HG02981 (cell line): ENCODE results near the gene HOATZ.

Experiments used
- ATAC-seq: cut with Tn5 transposase; IDR thresholded peaks from one replicate; pipeline ENCODE4 v1.9.1; 2021; ENCODE audit warnings: mild to moderate bottlenecking, moderate library complexity; ENCODE audit not compliant: unreplicated experiment

HOATZ gene

DNA sequence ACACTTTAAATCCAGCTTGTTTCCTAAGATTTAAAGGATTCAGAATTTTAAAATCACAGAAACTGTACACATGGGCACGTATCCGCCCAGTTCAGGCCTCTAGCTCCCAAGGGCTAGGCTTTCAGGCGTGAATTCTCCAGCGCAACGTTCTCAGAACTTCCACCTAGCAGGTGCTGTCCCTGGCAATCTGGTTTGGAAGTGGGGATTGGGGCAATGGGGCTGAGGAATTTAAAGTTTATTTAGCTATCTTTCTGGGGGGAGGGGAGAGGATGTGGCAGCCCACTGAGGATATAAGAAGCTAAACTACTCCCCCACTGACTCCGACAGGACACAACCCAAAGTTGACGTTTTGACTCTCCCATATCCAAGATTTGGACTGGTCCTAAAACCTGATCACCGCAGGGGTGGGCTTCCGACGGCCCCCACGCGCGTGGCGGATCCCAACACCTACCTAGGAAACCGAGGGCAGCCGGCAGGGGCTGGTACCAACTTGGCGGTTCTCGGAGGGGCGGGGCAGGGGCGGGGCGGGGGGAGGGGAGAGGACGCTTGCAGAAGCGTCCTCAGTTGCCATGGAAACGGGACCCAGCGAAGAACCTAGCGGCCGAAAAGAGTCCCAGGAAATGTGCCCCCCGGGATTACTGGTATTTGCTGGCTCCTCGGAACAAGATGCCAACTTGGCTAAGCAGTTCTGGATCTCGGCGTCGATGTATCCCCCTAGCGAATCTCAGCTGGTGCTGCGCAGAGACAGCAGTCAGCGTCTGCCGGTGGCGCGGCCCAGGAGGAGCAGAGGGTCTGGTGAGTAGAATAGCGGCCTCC lies at the start of gene HOATZ:
Gene HOATZ, plus strand, starts transcription at position 563 of the 816 bp plus-strand sequence. Its CDS starts 7 bp downstream, at position 570.
- ATAC-seq = no peak

DNA sequence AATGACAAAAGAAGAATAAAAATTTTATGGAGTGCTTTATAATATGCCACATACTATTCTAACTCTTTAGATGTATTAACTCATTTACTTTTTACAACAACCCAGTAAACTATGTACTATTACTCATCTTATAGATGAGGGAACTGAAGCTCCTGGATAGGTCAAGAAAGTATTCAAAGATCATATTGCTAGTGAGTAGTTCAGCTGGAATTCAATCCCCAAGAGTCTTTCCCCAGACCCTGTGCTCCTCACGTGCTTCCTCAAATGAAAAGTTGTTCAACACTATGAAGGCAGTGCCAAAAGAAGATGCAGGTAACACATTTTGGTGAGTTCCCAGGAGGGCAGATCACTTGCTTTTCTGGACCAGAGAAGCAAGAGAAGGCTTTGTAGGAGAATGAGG lies 49.2 kb upstream of the HOATZ start:
- no peak for ATAC-seq

DNA sequence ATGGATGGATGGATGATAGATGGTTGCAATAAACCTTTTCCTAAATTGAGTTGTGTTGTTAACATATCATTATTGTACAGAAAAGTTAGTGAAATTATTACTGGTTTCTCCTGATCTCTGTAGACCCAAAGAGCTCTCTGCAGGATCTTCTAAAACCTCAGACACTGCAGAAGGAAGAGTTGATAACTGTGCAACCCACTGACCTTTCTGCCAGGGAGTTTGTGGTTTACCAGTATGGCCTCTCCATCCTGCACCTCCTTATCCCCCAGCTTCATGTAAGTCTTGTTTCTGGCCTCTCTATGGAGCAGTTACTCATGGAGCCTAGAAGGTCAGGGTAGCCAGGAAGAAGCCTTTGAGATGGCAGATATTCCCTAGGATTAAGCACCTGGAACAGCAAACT lies 48.0 kb upstream of the HOATZ start:
- no peak for ATAC-seq

DNA sequence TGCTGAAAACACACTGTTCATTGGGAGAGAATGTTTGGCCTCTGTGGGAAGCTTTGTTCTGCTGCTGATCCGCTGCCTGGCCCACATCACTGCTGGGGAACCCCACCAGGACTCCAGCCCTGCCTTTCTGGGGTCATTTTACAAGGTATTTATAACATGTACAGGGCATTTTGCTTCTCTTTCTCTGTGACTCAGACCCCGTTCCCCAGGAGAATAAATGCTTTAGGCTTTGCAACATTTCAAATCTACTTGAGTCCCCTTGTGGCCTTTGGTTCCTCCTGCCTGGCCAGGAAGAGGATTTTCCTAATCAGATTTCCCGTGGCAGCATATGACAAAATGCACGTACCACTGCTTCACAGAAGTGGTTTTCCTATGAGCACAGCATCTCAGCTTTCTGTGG lies 45.4 kb upstream of the HOATZ start:
- ATAC-seq = no peak

DNA sequence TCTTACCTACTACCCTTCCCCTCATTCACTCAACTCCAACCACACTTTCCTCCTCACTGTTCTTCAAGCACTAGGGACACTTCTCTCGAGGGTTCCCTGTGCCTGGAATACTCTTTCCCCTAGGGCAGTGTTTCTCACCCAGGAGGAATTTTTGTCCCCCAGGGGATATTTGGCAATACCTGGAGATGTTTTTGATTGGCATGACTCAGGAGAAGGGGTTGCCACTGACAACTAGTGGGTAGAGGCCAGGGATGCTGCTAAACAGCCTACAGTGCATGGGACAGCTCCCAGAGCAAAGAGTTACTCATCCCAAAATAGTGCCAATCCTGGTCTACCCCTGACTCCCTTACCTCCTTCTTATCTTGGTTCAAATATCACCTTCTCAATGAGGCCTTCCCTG lies 42.4 kb upstream of the HOATZ start:
- ATAC-seq = no peak

DNA sequence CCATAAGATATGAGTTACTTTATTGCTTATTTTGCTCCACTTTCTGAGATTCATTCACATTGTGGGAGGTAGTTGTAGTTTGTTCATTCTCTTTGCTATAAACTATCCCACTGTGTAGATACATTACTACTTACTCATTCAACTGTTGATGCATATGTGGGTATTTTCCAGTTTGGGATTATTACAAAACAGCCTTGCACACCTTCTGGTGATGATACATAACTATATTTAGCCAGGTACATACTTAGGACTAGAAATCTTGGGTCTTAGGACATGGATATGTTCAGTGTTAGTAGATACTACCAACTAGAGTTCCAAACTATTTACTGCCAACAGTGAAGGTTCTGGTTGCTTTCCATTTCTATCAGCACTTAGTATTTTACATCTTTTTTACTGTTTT lies 40.1 kb upstream of the HOATZ start:
- no peak for ATAC-seq

DNA sequence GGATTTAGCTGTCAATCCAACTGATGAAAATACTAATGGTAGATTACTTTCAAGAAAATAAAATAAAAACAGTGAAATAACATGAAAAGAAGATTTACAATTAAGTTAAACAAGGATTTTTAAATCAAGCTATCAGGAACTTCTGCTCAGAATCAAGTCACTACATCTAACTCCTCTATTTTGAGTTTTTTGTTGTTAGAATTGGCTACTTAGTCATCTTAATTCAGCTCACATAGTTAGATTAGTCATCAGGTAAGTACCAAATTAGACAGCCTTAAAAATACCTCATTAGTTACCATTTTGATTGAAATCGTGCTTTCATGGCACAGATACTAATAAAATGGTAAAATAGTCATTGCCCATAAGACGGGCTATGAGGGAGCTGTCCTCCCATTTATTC lies 38.2 kb upstream of the HOATZ start:
- ATAC-seq = no peak

DNA sequence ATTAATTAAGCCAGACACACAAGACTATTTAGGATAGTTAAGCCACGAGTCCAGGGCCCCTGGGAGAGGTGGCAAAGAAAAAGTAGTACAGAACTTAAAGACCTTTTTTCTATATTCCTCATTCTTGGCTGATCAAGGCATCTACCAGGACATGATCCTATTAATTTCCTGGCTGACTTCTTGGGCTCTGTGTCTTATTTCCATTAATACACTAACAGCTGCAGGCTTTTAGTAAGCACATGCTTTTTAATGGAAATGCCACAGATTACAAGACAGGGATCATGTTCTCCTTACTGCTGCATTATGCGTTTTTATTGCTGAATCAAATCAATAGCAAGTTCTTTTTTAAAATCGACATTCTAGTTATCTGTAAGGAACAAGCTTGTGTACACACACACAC lies 37.6 kb upstream of the HOATZ start:
- ATAC-seq = no peak

DNA sequence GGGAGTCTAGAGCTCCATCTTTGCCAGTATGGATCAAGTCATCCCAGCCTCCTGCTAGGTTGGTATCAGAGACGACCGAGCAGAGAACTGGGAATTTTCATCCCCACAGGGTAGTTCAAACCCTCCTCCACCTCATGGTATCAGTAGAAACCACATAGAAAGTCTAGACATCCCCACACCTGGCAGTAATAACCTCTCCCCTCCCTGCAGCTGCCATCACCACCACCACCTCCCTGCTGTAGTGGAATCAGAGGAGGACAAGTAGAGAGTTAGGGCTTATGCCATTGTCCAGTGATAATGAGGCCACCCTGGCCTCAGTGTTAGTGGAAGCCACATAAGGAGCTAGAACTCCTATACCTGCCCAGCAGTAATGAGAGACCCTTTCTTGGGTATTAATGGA lies 36.7 kb upstream of the HOATZ start:
- no peak for ATAC-seq

DNA sequence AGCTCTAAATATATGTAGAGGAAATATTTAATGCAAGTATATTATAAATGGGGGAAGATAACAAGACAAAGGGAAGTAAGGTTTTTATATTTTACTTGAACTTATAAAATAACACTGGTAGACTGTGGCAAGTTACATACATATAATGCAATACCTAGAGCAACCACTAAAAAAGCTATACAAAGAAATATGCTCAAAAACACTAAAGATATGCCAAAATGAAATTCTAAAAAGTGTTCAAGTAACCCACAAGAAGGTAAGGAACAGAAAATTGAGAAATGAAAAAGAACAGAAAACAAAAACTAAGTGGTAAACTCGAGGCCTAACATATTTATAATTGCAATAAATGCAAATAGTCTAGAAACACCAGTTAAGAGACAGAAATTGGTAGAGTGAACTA lies 34.9 kb upstream of the HOATZ start:
- ATAC-seq = no peak

DNA sequence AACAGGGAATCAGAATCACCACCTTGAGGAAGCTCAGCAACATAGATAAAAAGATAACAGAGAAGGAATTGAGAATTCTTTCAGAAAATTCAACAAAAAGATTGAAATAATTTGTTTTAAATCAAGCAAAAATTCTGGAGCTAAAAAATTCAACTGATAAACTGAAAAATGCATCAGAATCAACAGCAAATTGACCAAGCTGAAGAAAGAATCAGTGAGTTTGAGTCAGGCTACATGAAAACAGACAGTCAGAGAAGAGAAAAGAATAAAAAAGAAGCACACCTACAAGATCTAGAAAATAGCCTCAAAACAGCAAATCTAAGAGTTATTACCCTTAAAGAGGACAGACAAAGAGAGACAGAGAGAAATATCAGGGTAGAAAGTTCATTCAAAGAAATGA lies 31.1 kb upstream of the HOATZ start:
- ATAC-seq = no peak

DNA sequence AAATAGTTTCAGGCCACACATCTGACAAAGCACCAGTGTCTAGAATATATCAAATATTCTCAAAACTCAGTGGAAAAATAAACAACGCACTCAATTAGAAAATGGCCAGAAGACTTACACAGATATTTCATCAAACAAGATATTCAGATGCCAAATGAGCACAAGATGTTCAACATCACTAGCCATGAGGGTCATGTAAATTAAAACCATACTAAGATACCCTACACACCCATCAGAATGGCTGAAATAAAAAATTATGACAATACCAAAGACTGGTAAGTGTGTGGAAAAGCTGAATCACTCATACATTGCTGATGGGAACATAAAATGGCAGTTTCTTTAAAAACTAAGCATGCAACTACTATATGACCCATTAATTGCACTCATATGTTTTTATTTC lies 24.1 kb upstream of the HOATZ start:
- ATAC-seq = no peak

DNA sequence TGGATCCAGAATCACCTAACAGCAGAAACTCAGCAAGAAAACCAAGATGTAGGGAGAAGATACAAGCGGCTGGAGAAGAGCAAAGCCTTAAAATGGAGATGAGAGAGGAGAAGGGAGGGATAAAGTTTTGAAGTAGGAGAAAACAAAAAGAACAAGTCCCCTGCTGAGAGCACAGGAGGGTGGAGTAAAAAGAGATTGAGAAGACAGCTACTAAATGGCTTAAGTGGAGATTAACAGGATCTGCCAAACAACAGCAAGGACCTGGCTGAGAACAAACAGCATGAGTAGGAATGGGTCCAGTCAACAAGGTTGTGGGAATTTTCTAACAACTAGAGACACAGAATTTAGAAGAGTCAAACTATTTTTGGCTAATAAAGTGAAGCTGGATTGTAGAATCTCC lies 20.5 kb upstream of the HOATZ start:
- no peak for ATAC-seq

DNA sequence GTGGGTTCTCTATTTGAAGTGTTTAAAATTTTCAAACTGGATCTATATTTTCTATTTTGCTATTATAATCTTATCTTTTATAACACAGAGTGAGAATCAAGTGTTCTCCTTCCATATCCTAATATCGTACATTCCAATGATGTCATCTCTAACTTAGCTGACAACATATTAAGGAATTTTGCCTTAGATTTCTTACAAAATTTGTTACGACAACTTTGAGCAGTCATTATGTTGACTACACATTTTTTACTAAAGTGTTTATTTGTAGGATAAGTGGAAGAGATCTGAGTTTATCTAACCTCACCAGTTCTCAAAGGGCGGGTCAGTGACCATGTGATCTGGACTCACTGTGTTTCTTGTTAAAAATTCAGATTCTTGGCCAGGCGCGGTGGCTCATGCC lies 15.1 kb upstream of the HOATZ start:
- no peak for ATAC-seq

DNA sequence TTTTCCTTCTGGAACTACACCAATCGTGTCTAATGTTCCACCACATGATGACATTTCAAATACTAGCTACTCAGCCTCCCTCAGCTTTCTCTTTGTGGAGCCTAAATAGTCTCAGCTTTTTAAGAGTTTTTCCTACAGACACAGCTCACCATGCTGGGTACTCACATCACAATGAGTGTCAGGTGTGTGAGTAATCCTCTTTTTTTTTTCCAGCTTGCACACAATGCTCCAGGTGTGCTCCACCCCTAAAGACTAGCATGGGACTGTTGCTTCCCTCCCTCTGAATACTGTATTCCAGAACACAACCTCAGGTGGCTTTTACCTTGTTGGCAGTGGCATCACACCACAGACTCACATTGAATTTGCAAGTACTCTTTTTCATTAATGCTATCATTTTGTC lies 14.1 kb upstream of the HOATZ start:
- no peak for ATAC-seq

DNA sequence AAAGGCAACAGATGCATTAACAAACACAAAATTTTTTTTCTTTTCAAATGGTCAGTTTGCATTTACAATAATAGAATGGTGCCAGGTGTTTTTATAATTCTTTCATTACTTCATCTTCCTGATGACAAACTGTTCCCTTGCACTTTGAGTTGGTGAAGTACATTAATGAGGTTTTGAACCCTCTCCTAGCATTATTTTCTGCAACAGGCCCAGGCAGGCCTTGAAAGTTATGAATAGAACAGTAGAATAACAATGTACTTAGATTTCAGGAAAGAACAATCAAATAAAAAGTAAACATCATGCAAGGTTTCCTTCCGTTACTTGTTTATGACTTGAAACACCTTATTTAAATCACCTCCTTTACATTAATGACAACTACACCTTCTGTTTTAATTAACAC lies 12.0 kb upstream of the HOATZ start:
- ATAC-seq = no peak

DNA sequence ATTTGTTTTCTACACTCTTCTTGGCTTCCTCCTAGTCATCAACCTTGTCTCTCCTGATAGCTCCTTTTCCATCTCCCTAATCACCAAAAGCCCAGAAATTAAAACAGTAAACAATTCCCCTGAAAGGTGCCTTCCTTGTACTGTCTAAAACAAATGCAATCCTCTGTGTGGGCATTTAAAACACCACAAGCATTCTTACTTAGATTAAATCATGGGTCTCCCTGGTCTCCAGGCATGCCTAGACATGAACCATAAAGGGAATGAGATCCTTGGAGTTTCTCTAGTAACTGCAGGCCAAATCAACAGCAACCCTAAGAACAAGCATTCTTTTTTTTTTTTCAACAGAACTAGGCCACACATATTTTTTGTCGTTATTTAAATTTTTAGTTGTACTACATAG lies 4.3 kb upstream of the HOATZ start:
- ATAC-seq = no peak

DNA sequence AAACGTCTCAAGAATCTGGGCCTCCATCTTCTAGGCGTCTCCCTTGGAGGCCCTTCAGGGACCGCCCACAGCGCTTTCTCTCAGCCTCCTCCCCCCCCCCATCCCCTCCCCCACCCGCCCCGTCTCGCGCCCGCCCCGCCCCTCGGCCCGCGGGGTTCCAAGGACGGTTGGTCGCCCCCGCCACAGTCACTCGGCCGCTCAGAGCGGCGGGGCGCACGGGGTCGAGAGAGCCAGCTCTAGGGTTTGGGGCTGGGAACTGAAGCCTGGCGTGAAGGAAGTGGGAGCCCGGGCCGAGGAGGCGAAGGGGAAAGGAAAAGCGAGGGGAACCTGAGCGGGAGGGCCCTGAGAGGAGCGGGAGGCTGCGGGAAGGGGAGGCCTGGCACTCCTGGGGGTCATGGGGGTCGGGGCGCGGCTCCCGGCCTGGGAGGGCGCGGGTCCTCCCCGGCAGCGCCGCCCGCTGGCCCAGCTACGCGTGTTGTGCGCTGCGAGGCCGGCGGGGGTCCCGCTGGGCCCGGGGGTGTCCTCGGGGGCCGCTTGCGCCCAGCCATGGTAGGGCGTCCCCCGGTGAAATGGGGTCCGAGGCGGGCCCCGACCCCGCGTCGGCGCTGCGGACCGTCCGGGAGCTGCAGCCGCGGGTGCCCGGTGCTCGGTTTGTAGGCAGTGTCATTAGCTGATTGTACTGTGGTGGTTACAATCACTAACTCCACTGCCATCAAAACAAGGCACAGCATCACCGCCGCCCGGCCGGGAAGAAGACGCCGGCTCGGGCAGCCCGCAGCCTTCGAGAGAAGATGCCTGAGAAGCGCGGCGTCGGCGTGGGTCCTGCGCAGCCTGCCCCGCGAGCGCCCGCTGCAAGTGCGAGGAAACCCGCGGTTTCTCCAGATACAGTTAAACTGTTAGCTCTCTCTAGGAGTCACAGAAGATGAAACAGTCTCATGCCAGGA lies 2.0 kb upstream of the HOATZ start, which contains the start of gene BTG4:
Gene BTG4, minus strand, starts transcription at position 91 of the 944 bp plus-strand sequence. CDS start 13,610 bp downstream, outside the sequence.
- no peak for ATAC-seq

DNA sequence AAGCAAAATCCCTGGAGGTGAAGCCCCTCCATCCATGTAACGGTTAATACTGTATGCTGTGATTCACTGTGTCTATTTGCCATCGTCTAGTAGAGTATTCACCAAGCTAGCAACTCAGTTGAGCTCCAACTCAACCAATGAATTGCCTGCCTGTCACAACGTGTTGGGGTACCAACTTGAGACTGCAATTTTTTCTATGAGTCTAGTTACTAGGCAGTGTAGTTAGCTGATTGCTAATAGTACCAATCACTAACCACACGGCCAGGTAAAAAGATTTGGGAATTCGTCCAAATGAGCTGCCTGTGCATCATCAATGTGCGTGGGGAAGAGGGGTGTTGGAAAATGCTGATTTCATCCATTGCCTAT lies 1.4 kb upstream of the HOATZ start:
- ATAC-seq = no peak

DNA sequence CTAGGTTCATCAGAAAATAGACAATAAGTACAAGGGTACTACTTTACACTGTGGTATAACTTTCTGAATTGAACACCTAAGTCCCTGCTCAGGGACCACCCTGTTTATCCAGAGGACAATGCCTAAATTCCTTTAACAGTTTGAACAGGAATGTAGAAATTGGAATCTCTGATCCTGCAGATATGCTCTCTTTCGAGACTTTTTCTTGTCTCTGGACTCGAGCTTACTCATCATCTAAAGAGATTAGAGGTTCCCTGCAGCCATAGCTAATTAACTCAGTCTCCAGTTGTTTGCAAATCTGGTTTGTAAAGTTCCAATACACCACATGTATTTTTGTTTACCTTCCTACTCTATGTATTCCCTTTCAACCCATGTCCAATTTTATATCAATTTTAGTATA lies 1.0 kb downstream of the HOATZ start:
- ATAC-seq = no peak

DNA sequence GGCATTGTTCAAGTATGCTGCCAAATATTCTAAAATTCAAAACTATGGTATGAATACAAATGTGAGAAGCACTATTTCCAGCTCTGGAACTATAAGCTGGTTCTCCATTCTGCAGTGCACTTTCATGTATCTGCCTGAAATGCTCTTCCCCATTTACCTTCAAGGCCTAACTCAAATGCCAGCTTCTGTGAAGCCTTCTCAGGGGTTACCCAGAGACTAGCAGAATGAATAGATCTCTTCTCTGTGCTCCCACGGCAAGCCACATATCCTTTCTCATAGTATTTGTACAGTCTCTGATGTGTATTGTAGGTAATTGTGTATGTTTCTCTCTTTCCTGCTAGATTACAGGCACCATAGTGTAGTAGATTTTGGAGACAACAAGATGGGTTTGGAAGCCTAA lies 4.1 kb downstream of the HOATZ start:
- no peak for ATAC-seq

DNA sequence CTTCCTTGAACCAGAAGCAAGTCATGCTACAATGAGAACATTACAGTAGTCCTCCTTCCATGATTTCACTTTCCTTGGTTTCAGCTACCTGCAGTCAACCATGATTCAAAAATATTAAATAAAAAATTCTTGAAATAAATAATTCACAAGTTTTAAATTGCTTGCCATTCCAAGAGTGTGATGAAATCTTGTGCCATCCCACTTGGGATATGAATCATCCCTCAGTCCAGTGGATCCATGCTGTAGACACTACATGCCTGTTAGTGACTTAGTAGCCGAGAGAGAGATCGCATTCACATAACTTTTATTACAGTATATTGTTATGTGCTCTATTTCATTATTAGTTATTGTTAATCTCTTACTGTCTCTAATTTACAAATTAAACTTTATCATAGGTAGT lies 6.0 kb downstream of the HOATZ start:
- no peak for ATAC-seq
